IPS-18c (cell line): ENCODE results near the gene ADAMTS1.

Experiments used
- H3K4me3 ChIP-seq: 2 replicates; pipeline ENCODE4 v1.7.0; 2013; ENCODE audit warnings: low read depth, mild to moderate bottlenecking, low read length, moderate library complexity; ENCODE audit not compliant: insufficient read depth
- H3K9me3 ChIP-seq: one replicate; pipeline ENCODE4 v1.6.1; 2013; ENCODE audit warnings: mild to moderate bottlenecking, low read length, moderate library complexity; ENCODE audit not compliant: control insufficient read depth, insufficient read depth

The ADAMTS1 gene

GRCh38 chr21:26800455-26800854 is 44.8 kb downstream of the ADAMTS1 start:
- no peaks in the 10 kb centered on the region for H3K9me3 ChIP-seq
- H3K4me3 ChIP-seq: no peak overlapping the region

- Histone ChIP-seq H3K9me3 (no peaks in the 10 kb centered on the region), H3K4me3 (no peak overlapping the region)
Observed at GRCh38 chr21:26800001-26800400, 45.2 kb downstream of the ADAMTS1 start.

- no peaks in the 10 kb centered on the region for H3K9me3 ChIP-seq
- no peak overlapping the region for H3K4me3 ChIP-seq
Observed at GRCh38 chr21:26798856-26799751, 46.1 kb downstream of the ADAMTS1 start.

- no peak overlapping the region for H3K4me3 ChIP-seq
- H3K9me3 ChIP-seq: no peaks in the 10 kb centered on the region
Observed at GRCh38 chr21:26797878-26798456, 47.2 kb downstream of the ADAMTS1 start.

- H3K4me3 ChIP-seq: no peak overlapping the region
- no peaks in the 10 kb centered on the region for H3K9me3 ChIP-seq
Observed at GRCh38 chr21:26795866-26796329, 49.3 kb downstream of the ADAMTS1 start.

- Histone ChIP-seq H3K4me3 (no peak overlapping the region), H3K9me3 (no peaks in the 10 kb centered on the region)
Observed at GRCh38 chr21:26795412-26795805, 49.8 kb downstream of the ADAMTS1 start.

GRCh38 chr21:26794597-26795411 is 50.4 kb downstream of the ADAMTS1 start:
- H3K4me3 ChIP-seq: no peak overlapping the region
- no peaks in the 10 kb centered on the region for H3K9me3 ChIP-seq

- no peak overlapping the region for H3K4me3 ChIP-seq
- H3K9me3 ChIP-seq: no peaks in the 10 kb centered on the region
Observed at GRCh38 chr21:26790296-26790695, 54.9 kb downstream of the ADAMTS1 start.

- H3K4me3 ChIP-seq: no peak overlapping the region
Observed at GRCh38 chr21:26788790-26789189, 56.4 kb downstream of the ADAMTS1 start.

More at GRCh38 chr21:26788790-26789189, 56.4 kb downstream of the ADAMTS1 start:
- no peaks in the 10 kb centered on the region for H3K9me3 ChIP-seq
